Ureter (tissue), 1 donor: ENCODE measurements around the gene ACACA. TPM values are rescaled to one million over a fixed set of nuclear protein-coding genes. Genes with fewer than 3 reads are reported as not detected.
"Not testable (repeated sequence)": the region's sequence is repeated elsewhere in the genome, so short reads cannot be mapped to it uniquely, and the experiment has no call there.

ENCODE experiments used
- DNase-seq: peaks from one replicate; pipeline ENCODE4 v3.0.0-alpha.2; 2020; ENCODE audit warnings: low spot score
- total RNA-seq: library from RNA; stranded (reverse); gene quantifications from one replicate; pipeline ENCODE4 v1.2.4, GENCODE V29; 2023
- donor health status: DM: yes; HTN: yes; CAD: no.

ACACA gene
- total RNA-seq, 1 donor from 2014 or later = 159 TPM

DNA sequence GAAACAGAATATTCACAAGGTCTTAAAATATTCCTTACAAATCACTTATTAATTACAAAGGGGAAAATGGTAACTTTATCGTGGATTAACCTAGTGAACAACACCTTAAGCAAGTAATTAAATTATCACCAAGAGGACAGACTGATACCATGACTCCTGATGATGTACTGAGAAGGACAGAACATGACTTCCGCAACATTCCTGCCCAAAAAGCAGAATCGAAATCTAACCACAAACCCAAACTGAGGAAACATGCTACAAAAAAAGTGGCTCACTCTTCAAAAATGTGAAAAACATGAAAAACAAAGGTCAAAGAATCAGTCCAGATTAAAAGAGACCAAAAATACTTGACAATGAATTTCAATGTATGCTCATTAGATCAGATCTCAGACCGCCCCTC lies 306.4 kb downstream of the ACACA start:
- DNase-seq = no peak

DNA sequence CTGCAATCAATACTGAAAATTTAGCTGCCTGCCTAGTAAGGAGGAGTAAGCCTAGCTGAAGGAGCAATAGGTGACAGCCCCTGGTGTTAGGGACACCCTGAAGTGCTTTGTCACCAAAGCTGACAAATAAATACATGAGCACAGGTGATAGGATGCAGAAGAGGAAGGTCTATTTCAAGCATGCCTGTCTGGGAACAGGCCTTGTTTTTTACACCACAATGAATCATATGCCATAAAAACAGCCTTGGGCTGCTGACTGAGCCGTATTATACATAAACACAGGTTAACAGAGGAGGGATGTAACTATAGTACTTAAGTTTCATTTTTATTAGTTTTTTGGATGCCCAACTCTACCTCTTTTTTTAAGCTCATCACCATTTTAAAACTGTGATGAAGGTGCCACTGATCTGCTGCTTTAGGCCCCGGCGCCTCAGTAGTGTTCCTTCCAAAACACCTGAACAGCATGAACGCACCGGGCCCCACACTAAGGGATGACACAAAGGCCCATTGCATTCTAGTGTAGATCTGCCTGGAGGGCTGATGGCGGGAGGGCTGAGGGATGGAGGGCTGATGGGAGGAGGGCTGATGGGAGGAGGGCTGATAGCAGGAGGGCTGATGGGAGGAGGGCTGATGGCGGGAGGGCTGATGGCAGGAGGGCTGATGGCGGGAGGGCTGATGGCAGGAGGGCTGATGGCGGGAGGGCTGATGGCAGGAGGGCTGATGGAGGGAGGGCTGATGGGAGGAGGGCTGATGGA lies 307.5 kb downstream of the ACACA start:
- no peak for DNase-seq

DNA sequence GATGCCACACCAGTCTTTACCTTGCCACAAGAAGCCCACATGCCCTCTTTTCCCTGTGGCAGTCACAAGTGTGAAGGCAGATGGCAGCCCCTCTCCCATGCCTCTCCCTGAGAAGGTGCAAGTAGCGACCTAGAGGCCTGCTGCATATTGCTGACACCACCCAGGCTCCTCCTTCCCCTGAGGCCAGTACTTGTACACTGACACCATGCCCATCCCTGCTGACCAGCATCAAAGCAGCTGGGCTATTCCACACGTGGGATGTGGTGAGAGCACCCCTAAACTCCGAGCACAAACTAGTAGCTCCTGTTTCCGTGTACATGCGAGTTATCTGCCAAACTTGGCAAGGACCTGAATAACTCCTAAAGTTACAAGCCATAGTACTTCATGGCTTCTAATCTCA lies 308.5 kb downstream of the ACACA start:
- no peak for DNase-seq

DNA sequence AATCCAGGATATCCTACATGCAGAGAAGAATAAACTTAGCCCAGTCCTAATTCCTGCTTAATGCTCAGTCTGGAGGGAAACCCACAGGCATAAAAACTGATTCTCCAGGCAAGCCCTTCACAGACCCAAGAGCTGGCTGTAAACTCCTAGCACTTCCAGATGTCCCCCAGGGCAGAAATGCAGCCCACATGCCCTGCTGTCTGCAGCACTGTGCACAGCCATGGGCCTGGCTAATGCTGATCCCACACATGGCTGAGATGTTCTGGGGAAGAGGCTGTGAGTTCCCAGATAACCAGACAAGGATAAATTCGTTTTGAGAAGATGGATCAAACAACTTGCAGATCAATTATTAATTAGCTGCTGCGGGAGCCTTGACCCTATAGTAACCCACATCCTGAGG lies 309.5 kb downstream of the ACACA start:
- no peak for DNase-seq

DNA sequence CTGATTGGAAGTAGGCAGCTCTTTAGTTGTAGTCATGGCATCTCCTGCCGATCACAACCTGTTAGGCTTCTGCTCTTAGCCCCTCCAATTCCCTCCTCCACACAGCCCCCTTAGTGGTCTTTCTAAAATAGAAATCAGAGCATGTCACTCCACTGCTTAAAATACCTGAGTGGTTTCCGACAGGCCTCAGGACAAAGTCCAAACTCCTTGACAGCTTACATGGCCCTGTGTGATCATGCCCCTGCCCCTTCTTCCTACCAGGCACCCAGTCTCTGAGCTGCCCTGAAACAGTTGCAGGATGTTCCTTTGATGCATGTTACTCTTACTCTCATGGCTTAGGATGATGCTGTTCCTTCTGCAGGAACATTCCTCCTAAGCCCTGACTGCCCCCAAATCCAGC lies 310.6 kb downstream of the ACACA start:
- no peak for DNase-seq

DNA sequence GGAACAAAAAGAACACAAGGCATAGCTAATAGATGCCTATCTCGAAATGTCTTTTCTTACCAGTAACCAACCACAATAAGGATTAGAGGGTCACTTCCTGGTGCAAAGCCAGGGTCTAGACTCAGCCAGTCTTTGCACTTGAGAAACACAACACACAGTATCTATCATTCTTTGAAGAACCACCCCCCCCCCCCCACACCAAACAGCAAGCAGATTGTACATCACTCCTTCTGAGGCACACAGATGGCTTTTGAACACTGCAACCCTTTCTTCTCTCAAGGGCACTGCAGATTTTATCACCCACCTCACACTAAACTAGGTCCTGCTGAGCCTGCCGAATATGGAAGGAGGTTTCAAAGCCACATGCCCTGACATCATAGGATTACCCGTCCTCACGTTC lies 312.2 kb downstream of the ACACA start:
- no peak for DNase-seq

DNA sequence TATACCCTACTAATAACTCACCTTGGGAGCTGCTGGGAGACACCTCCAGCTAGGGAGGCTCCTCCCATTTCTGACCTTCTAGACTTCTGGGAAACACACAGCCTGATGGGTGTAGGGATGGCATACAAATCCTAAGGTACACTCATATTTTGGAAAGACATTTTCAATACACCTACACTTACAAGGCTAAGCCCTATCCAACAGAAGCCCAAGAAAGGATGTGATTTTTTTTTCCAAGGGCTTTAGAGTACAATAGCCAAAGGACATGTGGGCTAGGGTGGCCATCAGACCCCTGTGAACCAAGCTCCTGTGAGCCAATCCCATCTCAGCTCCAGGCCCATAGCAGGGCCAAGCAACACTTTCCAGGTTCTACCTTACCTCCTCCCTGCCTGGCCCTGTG lies 313.9 kb downstream of the ACACA start:
- DNase-seq = no peak

DNA sequence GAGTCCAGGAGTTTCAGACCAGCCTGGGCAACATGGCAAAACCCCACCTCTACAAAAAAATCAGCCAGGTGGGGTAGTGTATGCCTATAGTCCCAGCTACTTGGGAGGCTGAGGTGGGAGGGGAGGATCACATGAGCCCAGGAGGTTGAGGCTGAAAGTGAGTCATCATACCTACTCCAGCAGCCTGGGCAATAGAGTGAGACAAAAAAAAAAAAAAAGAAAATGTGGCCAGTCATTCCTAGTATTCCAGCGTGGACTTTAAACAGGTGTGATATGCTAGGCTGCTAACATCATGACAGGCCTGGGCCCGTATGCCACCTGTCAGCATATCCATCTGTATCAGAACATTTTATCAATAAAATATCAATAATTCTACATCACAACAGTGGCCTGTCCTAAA lies 314.6 kb downstream of the ACACA start:
- no peak for DNase-seq

DNA sequence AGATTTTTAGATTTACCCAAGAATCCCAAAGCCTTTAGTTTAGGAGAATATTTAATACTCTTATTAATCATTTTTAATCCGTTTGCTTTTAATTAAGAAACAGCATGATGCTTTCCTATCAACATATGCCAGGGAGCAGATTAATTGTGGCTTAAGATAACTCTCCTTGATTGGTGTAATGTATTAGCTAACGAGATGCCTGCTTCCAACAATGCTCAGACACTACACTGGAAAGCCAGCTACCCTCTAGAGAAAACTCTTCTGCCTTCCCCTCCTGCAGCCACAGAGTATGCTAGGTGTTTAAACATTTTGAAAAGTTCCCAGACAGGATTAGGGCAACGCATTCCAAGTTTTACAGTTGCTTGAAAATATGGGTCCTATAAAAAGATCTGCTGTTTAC lies 315.7 kb downstream of the ACACA start:
- DNase-seq = no peak

DNA sequence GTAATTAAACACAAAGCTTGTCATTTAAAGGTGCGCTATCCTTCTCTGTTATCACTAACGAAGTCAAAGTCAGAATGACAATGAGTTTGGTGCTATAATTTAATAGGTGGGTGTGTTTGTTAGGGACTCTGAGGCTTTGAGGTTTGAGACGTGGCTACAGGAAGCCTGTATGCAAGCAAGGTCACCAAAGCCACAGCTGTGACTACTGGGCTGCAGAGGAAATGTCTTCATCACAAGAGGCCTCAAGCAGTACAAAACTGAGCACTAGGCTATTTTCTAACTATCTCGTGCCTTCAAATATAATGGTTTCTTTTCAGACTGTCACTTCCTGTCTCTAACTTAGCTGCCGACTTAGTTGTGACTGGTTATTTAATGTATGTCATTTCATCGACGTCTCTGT lies 316.7 kb downstream of the ACACA start:
- no peak for DNase-seq

DNA sequence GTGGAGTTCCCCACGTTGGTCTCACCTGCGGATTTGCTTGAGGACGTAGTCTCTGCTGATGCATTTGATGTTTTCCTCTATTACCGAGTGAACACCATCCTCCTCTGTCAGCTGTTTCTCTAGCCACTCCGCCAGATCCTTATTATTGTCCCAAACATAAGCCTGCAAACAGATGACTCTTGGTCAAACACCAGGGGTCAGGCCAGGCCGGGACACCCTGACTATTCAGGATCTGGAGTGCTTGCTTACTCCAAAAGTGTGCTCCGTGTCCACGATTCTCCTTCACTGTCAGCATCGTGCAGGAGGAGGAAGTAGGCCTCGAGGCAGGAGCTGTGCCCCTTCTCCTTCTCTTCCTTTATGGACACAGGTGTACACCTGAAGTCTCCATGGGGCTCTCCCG lies 317.7 kb downstream of the ACACA start:
- no peak for DNase-seq

DNA sequence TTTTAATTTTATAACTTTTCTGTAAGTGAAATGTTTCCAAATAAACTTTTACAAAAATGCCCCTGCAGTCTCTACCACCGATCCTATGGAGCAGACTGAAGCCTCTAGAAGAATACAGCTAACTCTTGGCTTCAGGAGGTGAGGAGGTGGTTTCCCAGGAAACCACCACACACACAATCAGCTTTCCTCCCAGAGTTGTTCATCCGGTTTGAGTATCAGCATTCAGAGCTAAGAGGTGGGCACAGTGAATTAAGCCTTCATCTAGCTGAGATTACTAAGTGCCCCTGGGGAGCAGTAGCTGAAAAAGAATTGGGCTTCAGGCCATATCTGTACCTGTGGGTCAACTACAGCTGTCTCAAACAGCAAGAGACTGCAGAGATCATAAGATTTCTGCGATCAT lies 318.2 kb downstream of the ACACA start:
- no peak for DNase-seq

DNA sequence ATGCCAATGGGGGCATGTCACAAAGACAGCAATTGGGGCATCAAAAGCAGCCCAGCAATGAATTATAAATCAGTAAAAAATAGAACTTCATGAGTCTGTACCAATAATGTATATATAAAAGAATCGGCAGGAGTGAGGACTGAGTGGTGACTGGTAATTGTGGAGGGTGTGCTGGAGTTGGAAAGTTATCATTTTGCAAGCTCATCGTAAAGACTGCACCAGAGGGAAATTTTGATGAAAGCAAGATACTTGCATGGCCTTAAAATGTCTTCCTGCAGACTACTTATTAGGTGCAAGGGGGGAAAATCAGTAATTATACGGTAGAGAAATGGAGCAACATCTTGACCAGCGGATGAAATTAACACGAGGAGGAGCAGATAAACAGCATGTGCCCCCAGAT lies 319.0 kb downstream of the ACACA start:
- DNase-seq = no peak

DNA sequence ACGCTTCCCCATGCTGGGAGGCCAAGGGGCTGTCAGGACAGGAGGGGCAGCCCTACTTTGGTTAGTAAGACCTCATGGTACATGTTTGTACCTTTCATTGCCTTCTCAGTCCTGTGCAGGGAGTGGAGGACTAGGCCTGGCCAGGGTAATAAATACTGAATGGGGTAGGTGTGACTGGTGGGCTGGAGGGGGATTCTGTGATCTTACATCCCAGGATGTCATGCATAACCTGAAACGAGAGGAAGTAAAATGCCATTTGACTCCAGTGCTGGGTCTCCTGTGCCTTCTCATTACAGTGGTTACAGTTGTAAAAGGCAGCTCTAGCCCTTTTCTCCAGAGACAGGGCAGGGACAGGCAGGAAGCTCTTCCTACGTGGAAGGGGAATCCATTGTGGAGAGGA lies 319.7 kb downstream of the ACACA start:
- no peak for DNase-seq

DNA sequence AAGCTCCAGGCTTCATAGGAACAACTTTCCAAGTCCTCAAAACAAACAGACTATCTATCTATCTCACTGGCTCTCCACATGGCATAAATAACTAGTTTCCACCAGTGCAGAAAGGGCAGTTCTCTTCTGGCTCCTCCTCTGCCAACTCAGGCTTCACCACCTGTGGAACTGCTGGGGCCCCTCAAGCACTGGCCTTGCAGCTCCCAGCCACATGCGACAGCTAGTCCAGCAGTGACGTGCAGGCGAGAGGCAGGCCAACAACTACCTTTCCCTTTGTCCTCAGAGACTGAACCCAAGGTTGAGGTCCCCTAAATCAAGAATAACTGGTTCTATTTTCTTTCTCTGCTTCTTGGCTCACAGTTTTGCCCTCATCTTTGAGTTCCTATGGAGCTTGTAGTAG lies 320.3 kb downstream of the ACACA start:
- no peak for DNase-seq

DNA sequence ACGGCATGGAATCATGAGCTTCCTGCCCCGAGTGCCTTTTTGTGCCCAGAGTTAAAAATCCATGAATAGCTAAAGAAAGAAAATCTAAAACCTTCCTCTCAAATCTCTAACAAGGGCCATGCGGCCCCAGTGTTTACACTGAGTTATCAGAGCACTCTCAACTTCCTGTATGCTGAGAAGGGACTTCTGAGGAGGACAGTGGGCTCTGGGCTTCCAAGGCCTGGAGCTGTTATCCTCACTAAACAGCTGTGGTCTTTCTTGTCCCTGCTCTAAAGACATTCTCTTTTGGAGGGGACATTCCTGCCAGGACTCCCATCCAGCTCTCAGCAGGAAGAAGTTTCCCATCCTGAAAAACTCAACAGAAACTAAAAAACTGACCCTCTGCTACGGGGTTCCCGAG lies 322.3 kb downstream of the ACACA start:
- no peak for DNase-seq

DNA sequence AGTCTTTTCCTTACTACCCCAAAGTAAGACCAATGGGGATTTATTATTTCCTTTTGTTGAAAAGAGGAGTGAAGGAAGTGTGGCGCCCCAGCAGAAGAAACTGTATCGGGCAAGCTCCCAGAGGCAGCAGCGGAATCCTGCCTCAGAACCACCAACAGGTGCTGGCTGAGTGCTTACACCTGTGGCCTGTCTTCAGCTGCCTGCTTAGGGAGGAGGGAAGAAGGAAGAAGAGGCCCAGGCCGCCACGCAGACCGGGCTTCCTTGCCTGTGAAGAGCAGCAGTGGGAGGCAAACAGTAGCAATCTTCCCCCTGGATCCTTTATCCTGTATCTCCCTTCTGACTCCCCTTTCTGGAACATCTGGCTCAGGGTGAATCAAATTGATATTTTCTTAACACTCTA lies 323.2 kb downstream of the ACACA start:
- no peak for DNase-seq

DNA sequence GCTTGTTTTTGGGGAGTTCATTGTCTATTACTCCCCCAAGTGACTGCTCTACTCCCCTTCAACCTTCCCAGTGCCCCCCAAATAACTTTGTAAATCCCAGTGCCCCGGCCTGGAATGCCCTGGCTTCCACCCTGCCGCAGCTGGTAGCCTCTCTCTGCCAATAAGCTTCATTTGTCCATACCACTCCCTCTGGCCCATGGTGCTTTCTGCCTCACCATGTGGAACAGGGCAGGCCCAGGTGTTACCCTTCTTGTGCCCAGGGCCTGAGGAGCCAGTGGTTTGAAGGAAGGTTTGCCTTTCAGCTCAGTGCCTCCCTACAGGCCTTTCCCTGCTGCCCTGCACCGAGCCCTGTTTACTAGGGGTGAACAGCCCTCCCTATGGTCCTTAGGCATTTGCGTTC lies 323.7 kb downstream of the ACACA start:
- DNase-seq = no peak

DNA sequence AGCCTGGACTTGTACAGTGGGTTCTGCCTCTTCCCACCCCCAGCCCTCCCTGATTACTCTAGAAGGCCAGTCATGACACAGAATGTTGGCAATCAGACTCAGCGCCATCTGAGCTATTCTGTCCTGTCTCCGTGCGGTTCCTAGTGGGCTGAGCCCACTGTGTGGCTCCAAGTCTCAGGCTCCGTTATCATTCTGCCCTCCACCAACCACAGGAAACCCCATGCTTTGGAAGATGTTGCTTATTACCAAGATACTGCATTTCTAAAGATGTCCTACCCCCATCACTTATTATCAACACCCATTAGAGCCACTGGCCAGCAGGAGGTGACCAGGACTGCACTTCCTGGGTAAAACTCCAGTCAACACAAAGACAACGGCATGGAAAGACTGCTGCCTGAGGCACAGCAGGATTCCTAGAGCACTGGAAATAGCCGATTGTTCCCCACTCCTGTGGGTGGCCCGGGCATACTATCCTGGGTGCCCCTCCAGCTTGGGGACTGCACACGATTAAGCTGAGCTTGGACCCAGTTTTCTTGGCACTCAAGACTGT lies 324.2 kb downstream of the ACACA start:
- no peak for DNase-seq

DNA sequence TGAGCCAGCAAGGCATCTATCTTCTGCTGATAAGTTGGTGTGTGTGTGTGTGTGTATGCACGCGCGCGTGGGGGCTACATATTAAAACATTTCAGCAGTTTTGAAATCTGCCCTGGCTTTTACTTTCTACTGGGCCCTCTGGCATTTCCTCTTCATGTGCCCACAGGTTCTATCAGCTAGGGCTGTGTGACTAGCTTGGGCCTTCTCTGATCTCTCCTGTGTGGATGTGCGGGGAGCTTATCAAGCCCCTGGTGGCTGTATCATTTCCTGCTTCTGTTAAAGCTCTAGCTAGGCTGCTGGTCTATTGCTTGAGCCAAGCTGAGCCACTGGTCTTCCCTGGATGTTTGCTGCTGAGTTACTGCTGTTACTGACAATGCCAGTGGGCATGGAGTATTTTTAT lies 325.3 kb downstream of the ACACA start:
- DNase-seq = no peak

DNA sequence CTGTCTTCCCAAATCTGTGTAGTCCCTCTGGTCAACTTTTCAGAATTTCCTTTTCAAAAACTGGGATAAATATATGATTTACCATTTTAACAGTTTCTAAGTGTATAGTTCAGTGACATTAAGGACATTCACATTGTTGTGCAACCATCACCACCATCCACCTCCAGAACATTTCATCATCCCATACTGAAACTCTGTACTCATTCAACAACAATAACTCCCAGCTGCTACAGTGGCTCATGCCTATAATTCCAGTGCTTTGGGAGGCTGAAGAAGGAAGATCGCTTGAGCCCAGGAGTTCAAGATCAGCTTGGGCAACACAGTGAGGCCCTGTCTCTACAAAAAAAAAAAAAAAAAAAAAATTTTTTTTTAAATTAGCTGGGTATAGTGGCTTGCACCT lies 326.9 kb downstream of the ACACA start:
- DNase-seq = no peak

DNA sequence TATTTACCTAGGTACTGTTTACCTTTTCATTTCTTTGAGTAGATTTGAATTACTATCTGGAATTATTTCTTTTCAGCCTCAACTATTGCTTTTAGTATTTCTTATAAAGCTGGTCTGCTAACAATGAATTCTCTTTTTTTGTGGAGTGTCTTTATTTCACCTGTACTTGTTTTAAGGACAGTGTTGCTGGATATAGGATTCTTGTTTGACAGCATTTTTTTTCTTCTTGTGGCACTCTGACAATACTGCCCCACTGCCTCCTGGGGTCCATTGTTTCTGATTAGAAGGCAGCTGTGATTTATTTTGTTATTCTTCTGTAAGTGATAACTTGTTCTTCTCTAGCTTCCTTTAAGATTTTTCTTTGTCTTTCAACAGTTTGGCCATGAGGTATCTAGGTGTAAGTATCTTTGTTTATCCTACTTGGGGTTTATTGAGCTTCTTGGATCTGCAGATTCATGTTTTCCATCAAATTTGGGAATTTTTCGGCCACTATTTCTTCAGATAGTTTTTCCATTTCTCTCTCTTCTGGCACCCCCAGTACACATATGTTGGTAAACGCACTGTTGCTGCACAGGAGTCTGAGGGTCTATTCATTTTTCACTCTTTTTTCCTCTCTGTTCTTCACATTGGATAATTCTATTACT lies 327.4 kb downstream of the ACACA start:
- no peak for DNase-seq

DNA sequence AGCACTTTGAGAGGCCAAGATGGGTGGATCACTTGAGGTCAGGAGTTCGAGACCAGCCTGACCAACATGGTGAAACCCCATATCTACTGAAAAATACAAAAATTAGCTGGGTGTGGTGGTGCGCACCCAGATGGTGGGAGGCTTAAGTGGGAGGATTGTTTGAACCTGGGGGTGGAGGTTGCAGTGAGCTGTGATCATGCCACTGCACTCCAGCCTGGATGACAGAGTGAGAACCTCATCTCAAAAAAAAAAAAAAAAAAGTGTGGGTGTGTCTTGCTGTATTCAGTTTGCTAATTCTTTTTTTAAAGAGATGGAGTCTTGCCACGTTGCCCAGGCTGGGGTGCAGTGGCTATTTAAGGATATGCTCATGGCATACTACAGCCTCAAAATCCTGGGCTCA lies 333.2 kb downstream of the ACACA start:
- not testable (repeated sequence) for DNase-seq

DNA sequence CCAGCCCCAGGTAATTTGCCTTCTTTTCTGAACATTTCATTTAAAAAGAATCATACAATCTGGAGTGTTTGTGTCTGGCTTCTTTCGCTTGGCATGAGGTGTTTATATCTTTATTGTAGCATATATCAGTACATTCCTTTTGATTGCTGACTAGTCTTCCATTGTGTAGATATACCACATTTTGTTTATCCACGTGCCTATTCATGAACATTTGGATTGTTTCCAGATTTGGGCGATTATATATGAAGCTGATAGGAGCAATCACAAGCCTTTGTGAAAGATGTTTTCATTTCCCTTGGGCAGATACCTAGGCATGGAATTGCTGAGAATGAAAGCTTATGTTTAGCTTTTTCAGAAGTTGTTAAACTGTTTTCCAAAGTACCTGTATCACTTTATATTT lies 337.5 kb downstream of the ACACA start:
- DNase-seq = no peak
